ENCODE measurements around the gene BTBD16.

DNA sequence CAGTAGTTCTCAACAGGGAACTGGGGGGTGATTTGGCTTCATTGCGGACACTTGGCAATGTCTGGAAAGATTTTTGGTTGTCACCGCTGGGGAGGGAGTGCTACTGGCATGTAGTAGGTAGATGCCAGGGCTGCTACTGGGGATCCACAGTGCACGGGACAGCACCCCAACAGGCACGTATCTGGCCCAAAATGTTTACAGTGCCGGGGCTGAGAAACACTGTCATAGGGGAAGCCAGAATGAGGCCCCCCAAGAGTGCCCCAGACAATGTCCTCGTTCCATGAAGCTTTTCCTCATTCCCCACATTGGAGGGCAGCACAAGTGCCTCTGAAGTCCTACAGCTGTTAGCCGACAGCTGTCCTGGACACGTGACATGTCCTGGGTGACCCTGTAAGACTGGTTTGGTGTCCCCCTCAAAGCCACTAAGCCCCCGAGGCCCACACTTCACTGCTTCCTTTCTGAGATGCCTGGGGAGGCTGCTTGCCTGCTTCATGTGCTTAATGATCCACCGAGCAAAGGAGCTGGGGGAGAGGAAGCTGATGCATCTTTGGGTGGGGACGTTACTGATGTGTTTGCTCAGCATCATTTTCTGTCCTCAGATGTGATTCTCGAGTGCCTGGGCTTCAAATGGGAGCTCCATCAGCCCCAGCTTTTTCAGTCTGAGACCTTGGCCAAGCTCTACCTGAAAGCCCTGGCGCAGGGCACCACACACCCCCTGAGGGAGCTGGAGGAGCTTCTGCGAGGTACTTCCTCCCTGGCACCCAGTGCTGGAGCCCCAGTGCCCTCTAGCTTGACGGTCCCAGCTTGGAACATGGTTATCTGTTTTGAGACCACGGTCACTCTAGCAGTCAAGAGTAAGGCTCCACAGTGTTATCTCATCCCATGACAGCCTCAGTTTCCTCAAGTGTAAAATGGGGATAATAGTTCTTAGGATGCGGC, 14.7 kb downstream of the BTBD16 start:
- no peak for TF ChIP-seq POLR2AphosphoS5 (IDR thresholded peaks at IDR 0.05)
- TF ChIP-seq, protein P1, sequence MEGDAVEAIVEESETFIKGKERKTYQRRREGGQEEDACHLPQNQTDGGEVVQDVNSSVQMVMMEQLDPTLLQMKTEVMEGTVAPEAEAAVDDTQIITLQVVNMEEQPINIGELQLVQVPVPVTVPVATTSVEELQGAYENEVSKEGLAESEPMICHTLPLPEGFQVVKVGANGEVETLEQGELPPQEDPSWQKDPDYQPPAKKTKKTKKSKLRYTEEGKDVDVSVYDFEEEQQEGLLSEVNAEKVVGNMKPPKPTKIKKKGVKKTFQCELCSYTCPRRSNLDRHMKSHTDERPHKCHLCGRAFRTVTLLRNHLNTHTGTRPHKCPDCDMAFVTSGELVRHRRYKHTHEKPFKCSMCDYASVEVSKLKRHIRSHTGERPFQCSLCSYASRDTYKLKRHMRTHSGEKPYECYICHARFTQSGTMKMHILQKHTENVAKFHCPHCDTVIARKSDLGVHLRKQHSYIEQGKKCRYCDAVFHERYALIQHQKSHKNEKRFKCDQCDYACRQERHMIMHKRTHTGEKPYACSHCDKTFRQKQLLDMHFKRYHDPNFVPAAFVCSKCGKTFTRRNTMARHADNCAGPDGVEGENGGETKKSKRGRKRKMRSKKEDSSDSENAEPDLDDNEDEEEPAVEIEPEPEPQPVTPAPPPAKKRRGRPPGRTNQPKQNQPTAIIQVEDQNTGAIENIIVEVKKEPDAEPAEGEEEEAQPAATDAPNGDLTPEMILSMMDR (IDR thresholded peaks at IDR 0.05): no peak
- no peak for TF ChIP-seq POLR2A (IDR thresholded peaks at IDR 0.05)
- TF ChIP-seq EP300 (IDR thresholded peaks at IDR 0.05): no peak

All from sigmoid colon (tissue), 4 donors.